NB4 (cell line): ENCODE data around the gene ALX4.

Source experiments
- DNase-seq: peaks from one replicate; pipeline ENCODE4 v3.0.0; 2010; ENCODE audit warnings: low read depth
- H3K4me3 ChIP-seq: one replicate; pipeline ENCODE4 v1.5.1; 2011; ENCODE audit warnings: mild to moderate bottlenecking, low read depth, low read length, moderate library complexity
- CTCF ChIP-seq: IDR thresholded peaks from one replicate; pipeline ENCODE4 v1.5.1; 2012; ENCODE audit warnings: low read depth, low read length
- MYC ChIP-seq: IDR thresholded peaks from 2 replicates; pipeline ENCODE4 v1.6.1; 2011; ENCODE audit warnings: low read depth, low read length
- POLR2A ChIP-seq: IDR thresholded peaks from 2 replicates; pipeline ENCODE4 v1.6.1; 2011; ENCODE audit warnings: mild to moderate bottlenecking; ENCODE audit not compliant: insufficient read length; ENCODE audit errors: extremely low read depth
- TF ChIP-seq, protein P1 (sequence below): IDR thresholded peaks from 2 replicates; pipeline ENCODE4 v1.6.1; 2011; ENCODE audit warnings: low read depth, low read length

Gene ALX4

DNA sequence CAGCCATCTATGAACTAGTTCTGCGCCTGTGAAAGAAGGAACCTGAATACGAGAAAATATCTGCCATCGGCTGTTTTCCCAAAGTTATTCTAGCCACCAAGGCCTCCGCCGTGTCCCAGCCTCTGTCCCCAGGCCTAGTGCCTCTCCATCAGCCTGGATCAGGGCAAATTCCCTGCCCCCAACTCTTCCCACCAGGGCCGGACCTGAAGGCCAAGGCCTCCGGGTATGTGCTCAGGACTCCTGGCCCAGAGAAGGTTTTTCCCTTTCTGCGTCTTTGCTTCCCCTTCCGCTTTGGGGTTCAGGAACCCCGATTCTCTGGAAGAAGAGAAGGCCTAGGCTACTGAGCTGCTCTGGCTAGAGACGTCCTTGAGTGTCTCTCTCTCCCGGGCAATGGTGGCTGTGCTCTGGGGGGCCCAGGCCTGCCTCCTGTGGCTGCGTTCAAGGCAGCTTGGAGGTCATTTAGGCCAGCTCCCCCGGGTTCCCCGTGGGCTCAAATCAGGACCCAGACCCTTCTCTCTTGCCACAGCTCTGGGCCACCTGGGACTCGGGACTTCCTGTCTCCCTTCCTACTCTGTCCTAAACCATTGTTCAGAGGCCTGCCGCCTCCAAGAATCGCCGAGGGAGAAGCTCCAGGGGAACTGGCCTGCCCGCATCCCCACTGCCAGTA lies 1.6 kb downstream of the ALX4 start:
- TF ChIP-seq POLR2A (no peak), MYC (no peak), CTCF (no peak)
- TF ChIP-seq, protein P1, sequence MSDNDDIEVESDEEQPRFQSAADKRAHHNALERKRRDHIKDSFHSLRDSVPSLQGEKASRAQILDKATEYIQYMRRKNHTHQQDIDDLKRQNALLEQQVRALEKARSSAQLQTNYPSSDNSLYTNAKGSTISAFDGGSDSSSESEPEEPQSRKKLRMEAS = no peak
- no peak overlapping the region for H3K4me3 ChIP-seq
- no peak for DNase-seq

- TF ChIP-seq MYC = no peak
- no peak for TF ChIP-seq CTCF
- no peak for TF ChIP-seq POLR2A
- TF ChIP-seq, protein P1 = no peak
- no peak overlapping the region for H3K4me3 ChIP-seq
- no peak for DNase-seq
Measured at GRCh38 chr11:44307340-44308099, 2.4 kb downstream of the ALX4 start.

DNA sequence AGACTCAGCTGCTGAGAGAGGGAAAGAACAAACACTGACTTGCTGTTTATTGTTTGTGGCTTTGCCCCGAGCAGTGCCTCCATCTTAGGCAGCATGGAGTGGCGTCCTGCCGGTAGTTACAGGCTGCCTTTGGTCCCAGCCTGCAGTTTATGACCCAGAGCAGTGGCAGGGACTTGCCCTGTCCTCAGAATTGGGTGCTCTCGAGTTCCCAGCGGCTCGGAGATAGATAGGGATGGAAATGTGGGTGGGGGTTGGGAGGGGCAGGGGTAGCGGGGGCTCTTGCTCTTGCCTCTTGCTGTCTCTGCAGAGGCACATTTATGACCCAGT lies 3.1 kb downstream of the ALX4 start:
- no peak overlapping the region for H3K4me3 ChIP-seq
- DNase-seq = no peak
- TF ChIP-seq, protein P1 = no peak
- TF ChIP-seq CTCF (no peak), POLR2A (no peak), MYC (no peak)

DNA sequence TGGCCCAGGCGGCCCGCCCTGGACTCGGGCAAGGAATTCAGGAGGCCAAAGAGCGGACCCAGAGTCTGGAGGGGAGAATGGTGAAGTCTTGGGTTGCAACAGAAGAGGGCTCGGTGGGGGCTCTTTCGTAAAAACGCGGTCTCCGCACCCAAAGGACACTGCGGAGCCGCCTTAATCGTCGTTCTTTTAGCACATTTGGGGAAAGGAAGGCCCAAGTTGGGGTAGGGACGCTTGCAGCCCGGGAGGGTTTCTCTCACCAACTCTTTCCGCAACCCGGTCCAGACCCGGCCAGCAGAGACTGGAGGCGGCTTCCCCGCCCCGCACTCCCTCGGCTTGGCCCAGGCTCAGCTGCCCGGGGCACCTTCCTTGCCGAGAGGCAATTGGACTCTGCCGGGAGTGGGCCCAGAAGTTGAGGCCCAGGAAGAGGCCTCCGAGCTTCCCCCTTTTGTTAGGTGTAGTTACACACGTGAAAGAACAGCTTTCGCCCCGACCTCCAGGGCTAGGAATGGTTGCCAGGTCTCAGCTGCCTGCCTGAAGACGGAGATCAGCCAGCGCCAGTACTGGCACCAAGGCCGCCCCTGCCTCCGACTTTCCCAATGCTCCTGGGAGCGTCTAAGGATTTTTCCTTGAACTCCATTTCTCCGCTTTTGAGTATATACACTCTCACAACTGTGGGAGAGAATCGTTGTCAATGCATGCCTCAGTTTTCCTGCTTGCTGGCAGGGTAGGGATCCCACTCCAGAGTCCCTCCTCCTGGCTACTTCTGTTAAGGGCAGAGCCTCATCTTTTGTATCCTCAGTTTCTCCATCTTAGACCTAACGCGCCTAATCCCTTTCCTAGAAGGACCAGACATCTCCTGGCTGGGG lies 3.7 kb downstream of the ALX4 start:
- peak overlapping the region; percentile 21 for H3K4me3 ChIP-seq
- TF ChIP-seq MYC = no peak
- TF ChIP-seq, protein P1 = no peak
- DNase-seq = no peak

GRCh38 chr11:44305470-44306051 lies 4.4 kb downstream of the ALX4 start:
- peak overlapping the region; percentile 25 for H3K4me3 ChIP-seq
- no peak for DNase-seq
- TF ChIP-seq CTCF (no peak), MYC (no peak), POLR2A (no peak)
- TF ChIP-seq, protein P1 = no peak
